H1 (cell line): ENCODE data around the gene MMP25.

ENCODE experiments used
- CBX8 ChIP-seq: fragments of 300-800, 300-1000 bp; sonication (generic); IDR thresholded peaks from 2 replicates; pipeline ENCODE4 v1.7.1; 2016; ENCODE audit warnings: low read depth, low read length, borderline replicate concordance
- CREB1 ChIP-seq: IDR thresholded peaks from 2 replicates; pipeline ENCODE4 v1.6.1; 2012; ENCODE audit warnings: inconsistent platforms
- CTCF ChIP-seq, 3 experiments: IDR thresholded peaks; 1 replicate in 2 of 3; 2 replicates in 1 of 3; pipeline versions ENCODE4 v1.5.1 to v1.6.1; 2011; ENCODE audit warnings: low read length in 3 of 3, mild to moderate bottlenecking in 3 of 3, inconsistent platforms in 2 of 3, low read depth in 1 of 3, moderate library complexity in 1 of 3; ENCODE audit not compliant: insufficient read depth in 1 of 3; ENCODE audit errors: control extremely low read depth in 1 of 3
- EZH2 ChIP-seq: fragments of 200-600 bp; sonication (generic); IDR thresholded peaks from 2 replicates; pipeline ENCODE4 v1.7.1; 2012; ENCODE audit warnings: low read depth, mild to moderate bottlenecking, moderate library complexity, low read length, inconsistent platforms; ENCODE audit not compliant: severe bottlenecking
- GABPA ChIP-seq: IDR thresholded peaks from 2 replicates; pipeline ENCODE4 v1.6.1; 2011; ENCODE audit warnings: mild to moderate bottlenecking, low read length, moderate library complexity, borderline replicate concordance; ENCODE audit not compliant: insufficient read depth
- JUN ChIP-seq: IDR thresholded peaks from 2 replicates; pipeline ENCODE4 v1.6.1; 2011; ENCODE audit warnings: low read depth, mild to moderate bottlenecking, improper control_type of control experiment, low read length
- POLR2A ChIP-seq, 2 experiments: IDR thresholded peaks; 1 replicate in 1 of 2; 2 replicates in 1 of 2; pipeline ENCODE4 v1.6.1; 2011; ENCODE audit warnings: low read depth in 2 of 2, low read length in 2 of 2, mild to moderate bottlenecking in 2 of 2; ENCODE audit errors: control extremely low read depth in 1 of 2
- POLR2AphosphoS5 ChIP-seq: IDR thresholded peaks from 2 replicates; pipeline ENCODE4 v1.6.1; 2011; ENCODE audit warnings: low read depth, low read length
- RAD21 ChIP-seq, 2 experiments: IDR thresholded peaks in 1 of 2; conservative IDR thresholded peaks in 1 of 2; 2 replicates each; pipeline ENCODE4 v1.6.1; 2011; ENCODE audit warnings: low read depth in 2 of 2, low read length in 2 of 2, improper control_type of control experiment in 1 of 2, inconsistent platforms in 1 of 2, mild to moderate bottlenecking in 1 of 2, moderate library complexity in 1 of 2
- RFX5 ChIP-seq: IDR thresholded peaks from 2 replicates; pipeline ENCODE4 v1.6.1; 2011; ENCODE audit warnings: low read depth, low read length, improper control_type of control experiment, borderline replicate concordance
- SAP30 ChIP-seq: fragments of 300-600 bp; sonication (generic); IDR thresholded peaks from 2 replicates; pipeline ENCODE4 v1.7.1; 2012; ENCODE audit warnings: low read length, moderate library complexity, mild to moderate bottlenecking, inconsistent platforms; ENCODE audit not compliant: insufficient read depth, insufficient replicate concordance
- SIN3A ChIP-seq, 2 experiments: IDR thresholded peaks in 1 of 2; conservative IDR thresholded peaks in 1 of 2; 2 replicates each; pipeline ENCODE4 v1.6.1; 2011 to 2012; ENCODE audit warnings: low read length in 2 of 2, improper control_type of control experiment in 1 of 2, low read depth in 1 of 2, mild to moderate bottlenecking in 1 of 2
- SIX5 ChIP-seq: IDR thresholded peaks from 2 replicates; pipeline ENCODE4 v1.6.1; 2011; ENCODE audit warnings: mild to moderate bottlenecking, low read depth, low read length
- YY1 ChIP-seq: IDR thresholded peaks from 2 replicates; pipeline ENCODE4 v1.6.1; 2011; ENCODE audit warnings: low read depth, mild to moderate bottlenecking, low read length

GRCh38 chr16:3013491-3013951 is 32.8 kb upstream of the MMP25 start:
- TF ChIP-seq CTCF (IDR thresholded peaks at IDR 0.05; ENCODE audit: control extremely low read depth in 1 of 3, insufficient read depth in 1 of 3, low read depth in 1 of 3, low read length in 3 of 3): peak in 2 of 3 experiments; percentile 2 to 13; a peak in 2 of 4 replicates
- TF ChIP-seq RFX5: no peak
- no peak for TF ChIP-seq SIX5
- TF ChIP-seq CBX8: no peak
- no peak for TF ChIP-seq JUN
- no peak for TF ChIP-seq CREB1
- TF ChIP-seq YY1: no peak
- peak in 1 of 2 experiments; percentile 30; a peak in 1 of 4 replicates for TF ChIP-seq RAD21 (IDR thresholded peaks at IDR 0.05 in 1 of 2, conservative IDR thresholded peaks at IDR 0.05 in 1 of 2; ENCODE audit: low read depth in 2 of 2, low read length in 2 of 2)
- no peak for TF ChIP-seq EZH2
- TF ChIP-seq GABPA: no peak
- peak in 1 of 2 experiments; percentile 48; a peak in 1 of 3 replicates for TF ChIP-seq POLR2A (IDR thresholded peaks at IDR 0.05; ENCODE audit: control extremely low read depth in 1 of 2, low read depth in 2 of 2, low read length in 2 of 2)
- TF ChIP-seq SAP30: no peak
- peak; percentile 79; the same call in 1 of the 2 replicates for TF ChIP-seq POLR2AphosphoS5
- no peak for TF ChIP-seq SIN3A (conservative IDR thresholded peaks at IDR 0.05 in 1 of 2, IDR thresholded peaks at IDR 0.05 in 1 of 2; ENCODE audit: low read depth in 1 of 2, low read length in 2 of 2)
